HG03439 (cell line): ENCODE measurements around the gene LILRA6.
"Not testable (repeated sequence)": the region's sequence is repeated elsewhere in the genome, so short reads cannot be mapped to it uniquely, and the experiment has no call there.

Source experiments
- ATAC-seq: cut with Tn5 transposase; IDR thresholded peaks from one replicate; pipeline ENCODE4 v1.9.1; 2021; ENCODE audit warnings: mild to moderate bottlenecking, moderate library complexity; ENCODE audit not compliant: unreplicated experiment

LILRA6 gene

GRCh38 chr19:54239491-54240371 is 2.9 kb downstream of the LILRA6 start:
- ATAC-seq: not testable (repeated sequence)

- ATAC-seq: no peak
Measured at GRCh38 chr19:54233941-54234340, 8.6 kb downstream of the LILRA6 start.

DNA sequence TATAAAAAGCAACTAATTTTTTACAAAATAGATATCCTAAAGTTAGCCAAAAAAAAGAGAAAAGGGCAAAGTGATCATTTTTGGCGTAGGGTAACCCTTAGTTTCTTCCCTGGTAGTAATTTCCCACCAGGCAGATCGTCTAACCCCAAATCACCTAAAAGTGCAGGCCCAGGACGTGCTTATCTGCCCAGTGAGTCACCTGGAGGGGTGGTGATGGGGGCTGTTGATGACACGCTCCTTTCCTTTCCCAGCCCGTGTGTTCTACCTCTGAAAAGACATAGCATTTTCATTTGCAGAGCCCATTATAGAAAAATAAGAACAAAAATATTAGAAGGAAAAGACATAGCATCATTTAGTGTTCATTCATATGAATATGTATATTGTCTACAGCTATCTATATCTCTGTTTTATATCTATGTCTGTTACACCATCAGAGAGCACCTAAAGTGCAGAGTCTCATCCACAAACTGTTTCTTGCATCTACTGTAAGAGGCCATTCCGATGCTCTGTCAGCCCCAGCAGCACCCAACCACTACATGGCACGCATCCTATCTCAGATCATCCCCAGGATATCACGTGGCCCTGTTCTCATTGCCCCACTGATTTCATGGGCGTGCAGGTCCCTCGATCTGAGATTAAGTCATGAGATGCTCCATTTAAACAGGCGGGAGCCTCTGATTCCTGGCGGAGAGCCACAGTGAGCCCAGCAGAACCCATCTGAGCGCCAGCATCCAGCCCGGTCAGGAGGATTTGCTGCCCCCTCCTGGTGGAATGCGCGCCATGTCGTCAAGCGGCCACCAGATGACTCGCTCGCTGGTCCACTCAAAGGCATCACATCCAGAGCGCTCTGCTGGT is 11.3 kb downstream of the LILRA6 start:
- no peak for ATAC-seq

GRCh38 chr19:54230031-54230430 is 12.6 kb downstream of the LILRA6 start:
- ATAC-seq: no peak

GRCh38 chr19:54229146-54229545 is 13.4 kb downstream of the LILRA6 start:
- ATAC-seq: no peak

DNA sequence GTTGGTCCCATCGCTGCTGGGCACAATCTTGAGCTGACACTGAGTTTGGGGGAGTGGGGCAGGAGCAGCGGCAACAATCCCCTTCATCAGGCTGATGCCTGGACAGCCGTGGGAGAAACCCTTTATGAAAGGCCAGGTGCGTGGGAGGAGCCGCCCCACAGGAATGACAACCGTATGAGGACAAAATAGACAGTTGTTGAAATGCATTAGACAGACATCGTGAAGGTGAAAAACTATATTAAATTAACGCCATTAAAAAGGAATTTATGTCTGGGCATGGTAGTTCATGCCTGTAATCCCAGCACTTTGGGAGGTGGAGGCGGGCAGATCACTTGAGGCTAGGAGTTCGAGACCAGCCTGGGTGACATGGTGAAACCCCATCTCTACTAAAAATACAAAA is 18.0 kb downstream of the LILRA6 start:
- ATAC-seq: not testable (repeated sequence)

DNA sequence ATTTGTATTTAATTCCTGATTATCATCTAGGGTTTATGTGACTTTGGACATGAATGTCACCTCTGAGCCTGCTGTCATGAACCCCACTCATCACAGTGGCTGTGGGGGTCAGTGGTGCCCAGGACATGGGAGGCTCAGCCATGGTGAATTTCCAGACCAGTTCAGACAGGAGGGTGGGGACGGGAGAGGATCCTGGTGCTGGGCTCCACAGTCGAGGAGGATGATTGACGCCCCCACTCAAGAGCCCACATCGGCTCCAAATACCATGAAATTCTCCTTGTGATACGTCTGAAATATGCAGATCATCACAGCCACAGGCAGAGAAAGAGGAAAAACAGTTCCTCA is 18.7 kb downstream of the LILRA6 start:
- not testable (repeated sequence) for ATAC-seq

GRCh38 chr19:54223277-54223936 is 19.2 kb downstream of the LILRA6 start:
- ATAC-seq: not testable (repeated sequence)

DNA sequence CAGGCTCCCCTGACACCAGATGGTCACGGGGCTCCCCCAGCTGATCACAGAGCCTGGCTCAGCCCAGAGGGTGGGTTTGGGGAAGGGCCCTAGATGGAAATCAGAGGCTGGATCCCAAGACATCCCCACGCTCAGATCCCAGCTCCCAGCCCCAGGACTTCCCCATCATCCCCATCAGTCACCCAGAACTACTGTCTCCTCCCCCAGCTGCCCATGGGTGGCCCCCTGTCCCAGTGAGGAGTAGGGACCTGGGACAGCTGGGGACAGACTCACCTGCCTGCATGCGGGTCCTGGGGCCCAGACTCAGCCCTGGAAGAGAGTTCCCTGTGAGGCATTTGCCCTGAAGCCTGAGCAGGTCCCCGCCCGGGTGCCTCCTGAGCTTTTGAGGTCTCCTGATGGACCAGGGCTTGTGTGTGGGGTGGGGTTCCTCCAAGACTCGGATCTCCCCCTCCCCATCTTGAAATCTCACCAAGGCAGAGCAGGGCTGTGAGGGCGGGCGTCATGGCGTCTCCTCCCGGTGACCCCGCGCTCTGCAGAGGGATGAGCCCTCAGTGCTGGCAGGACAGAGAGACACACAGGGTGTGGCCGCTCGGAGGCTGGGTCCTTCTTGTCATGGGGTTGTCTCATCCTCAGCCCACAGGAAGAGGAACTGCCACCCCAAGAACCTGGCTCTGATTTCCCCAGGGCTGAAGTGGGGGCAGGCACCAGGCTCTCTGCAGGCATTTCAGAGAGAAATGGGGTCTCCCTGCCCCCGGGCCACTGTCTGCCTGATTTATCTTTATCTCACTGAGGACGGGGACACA is 19.9 kb downstream of the LILRA6 start, which contains the start of gene LILRB3:
LILRB3 (minus strand) TSS at position 534 of the 803 bp plus-strand sequence; CDS start at position 503, 31 bp downstream.
- not testable (repeated sequence) for ATAC-seq

- not testable (repeated sequence) for ATAC-seq
Measured at GRCh38 chr19:54221947-54222346, 20.6 kb downstream of the LILRA6 start.

DNA sequence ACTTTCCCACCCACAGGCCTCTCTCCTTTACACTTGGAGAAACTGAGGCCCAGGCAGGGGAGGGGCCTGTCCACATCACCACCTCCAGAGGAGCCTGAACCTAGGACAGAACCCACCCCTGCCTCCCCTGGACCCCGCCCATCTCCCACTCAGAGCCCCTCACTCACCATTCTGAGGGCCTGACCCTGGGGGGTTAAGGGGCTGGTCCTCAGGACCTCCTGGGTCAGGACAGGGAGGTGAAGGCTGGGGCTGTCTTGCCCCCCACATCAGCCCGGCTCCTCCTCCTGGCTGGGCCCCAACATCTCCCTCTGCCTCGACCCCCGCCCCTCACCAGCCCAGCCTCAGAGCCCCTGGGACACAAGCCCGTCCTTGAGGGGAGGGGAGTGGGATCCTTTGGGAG is 22.9 kb downstream of the LILRA6 start:
- ATAC-seq: not testable (repeated sequence)

DNA sequence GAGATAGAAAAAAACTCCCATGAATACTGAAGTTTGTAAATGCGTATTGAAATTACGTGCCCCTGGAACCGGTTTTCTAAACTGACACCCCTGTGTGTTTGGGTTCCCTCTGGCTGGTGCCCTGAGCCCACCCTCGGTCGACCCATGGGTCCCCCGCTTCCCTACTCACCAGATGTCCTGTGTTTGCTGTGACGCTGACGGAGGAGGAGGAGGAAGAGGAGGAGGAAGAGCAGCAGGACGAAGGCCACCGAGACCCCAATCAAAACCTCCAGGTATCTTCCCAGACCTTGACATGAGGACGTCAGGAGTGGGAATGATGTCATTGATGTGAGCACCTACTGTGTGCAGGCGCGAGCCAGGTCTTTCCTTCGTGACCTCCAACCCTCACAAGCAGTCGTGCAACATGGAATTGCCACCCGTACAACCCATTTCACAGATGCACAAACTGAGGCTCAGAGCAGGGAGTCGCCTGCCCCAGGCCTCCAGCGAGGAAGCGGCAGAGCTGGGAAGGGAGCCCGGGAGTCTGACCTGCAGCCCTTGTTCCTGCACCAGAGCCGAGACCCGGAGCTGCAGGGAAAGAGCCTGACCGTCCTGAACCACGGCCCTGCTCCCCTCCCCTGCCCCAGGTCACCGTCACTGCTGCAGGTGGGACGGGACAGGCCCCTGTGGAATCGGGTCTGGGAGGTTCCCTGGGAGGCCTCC is 23.5 kb downstream of the LILRA6 start:
- ATAC-seq: no peak

DNA sequence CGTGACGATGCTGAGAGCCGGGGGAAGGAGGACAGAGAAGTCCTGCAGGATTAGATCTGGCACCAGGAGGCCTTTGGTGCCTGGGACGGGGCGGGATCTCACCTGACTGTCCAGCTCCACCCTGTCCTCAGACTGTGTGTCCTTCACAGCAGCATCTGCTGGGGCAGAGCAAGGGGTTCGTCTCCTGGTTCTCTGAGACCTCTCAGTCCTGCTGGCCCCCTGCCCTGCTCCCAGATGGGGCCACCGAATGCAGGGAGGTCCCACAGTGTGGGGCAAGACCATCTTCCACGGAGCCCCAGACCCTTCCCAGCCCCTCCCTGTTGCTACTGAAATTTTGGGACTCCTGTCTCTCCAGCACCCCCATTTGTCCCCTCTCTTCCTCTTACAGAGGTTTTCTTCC is 24.3 kb downstream of the LILRA6 start:
- ATAC-seq: no peak

DNA sequence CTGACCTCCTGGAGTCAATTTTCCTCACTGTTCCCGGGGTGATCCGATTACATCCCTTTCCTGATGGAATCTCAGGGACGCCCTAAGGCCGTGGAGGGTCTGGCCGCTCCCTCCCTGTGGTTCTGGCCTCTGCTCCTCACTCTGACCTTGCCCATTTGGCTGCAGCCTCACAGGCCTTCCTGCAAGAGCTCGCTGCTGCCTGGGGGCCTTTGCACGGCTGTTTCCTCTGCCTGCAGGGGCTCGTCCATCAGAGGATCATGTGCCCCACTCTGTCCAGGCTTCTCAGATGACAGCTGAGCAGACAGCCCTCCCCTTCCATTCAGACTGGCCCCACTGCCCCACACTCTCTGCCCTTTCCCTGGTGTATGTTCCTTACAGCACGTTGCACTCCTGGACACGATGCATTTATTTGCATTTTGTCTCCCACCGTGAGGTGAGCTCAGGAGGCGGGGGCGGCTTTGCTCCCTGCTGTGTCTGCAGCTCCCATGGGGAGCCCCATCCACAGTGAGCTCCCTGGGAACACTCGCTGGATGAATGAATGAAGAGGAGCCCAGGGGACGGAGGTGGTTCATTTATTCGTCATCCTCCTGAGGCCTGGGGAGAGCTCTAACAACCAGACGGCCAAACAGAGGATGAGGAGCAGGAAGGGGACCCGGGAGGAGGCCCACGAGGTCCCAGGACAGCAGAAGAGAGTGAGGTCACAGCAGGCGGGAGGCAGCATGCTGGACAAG is 24.9 kb downstream of the LILRA6 start:
- not testable (repeated sequence) for ATAC-seq

GRCh38 chr19:54216869-54217268 is 25.7 kb downstream of the LILRA6 start:
- ATAC-seq: no peak

- ATAC-seq: not testable (repeated sequence)
Measured at GRCh38 chr19:54214734-54215133, 27.9 kb downstream of the LILRA6 start.

DNA sequence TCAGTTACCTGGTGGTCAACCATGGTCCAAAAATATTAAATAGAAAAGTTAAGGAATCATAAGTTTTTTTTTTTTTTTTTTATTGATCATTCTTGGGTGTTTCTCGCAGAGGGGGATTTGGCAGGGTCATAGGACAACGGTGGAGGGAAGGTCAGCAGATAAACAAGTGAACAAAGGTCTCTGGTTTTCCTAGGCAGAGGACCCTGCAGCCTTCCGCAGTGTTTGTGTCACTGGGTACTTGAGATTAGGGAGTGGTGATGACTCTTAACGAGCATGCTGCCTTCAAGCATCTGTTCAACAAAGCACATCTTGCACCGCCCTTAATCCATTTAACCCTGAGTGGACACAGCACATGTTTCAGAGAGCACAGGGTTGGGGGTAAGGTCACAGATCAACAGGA is 28.4 kb downstream of the LILRA6 start:
- ATAC-seq: not testable (repeated sequence)

GRCh38 chr19:54211235-54211634 is 31.4 kb downstream of the LILRA6 start:
- no peak for ATAC-seq
